ENCODE measurements around the gene TCAIM. TPM values are rescaled to one million over a fixed set of nuclear protein-coding genes. Genes with fewer than 3 reads are reported as not detected.

The TCAIM gene
- total RNA-seq, 1 experiment from 2014 or later = 20.2 TPM

DNA sequence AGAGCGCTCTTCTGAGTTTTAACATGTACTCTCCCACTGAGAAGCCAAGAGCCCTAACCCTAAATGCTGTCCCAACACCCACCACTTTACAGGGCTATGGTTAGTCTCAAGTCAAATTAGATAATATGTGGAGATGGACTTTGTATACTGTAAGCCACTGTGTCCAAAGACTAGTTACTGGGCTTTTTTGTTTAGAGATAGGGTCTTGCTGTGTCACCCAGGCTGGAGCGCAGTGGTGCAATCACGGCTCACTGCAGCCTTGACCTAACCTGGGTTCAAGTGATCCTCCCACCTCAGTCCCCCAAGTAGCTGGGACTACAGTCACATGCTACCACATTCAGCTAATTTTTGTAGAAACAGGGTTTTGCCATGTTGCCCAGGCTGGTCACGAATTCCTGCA is 115.7 kb downstream of the TCAIM start:
- H3K9me2 ChIP-seq (replicated peaks; ENCODE audit: low read length) = no peaks in the 10 kb centered on the region
- H3K79me2 ChIP-seq (ENCODE audit: low read length) = 0 out of 2 replicates have a peak, but pooled peaks cover 3% of the 10 kb centered on the region
- no peaks in the 10 kb centered on the region for H3K27me3 ChIP-seq (ENCODE audit: low read length)
- H3K4me1 ChIP-seq (ENCODE audit: insufficient read depth, low read length) = no peaks in the 10 kb centered on the region
- H3F3A ChIP-seq (ENCODE audit: low read length, unreplicated experiment) = no peaks in the 10 kb centered on the region
- H3K36me3 ChIP-seq (ENCODE audit: low read depth, low read length) = peaks cover 51% of the 10 kb centered on the region
- no peak overlapping the region for H3K9ac ChIP-seq (ENCODE audit: low read length)
- intact Hi-C loops (cut with micrococcal nuclease) = no loop called here
- H4K20me1 ChIP-seq (ENCODE audit: low read length) = no peaks in the 10 kb centered on the region
- no peak for ATAC-seq
- no peak overlapping the region for H2AFZ ChIP-seq (ENCODE audit: low read length)
- POLR2A ChIA-PET (ENCODE audit: unreplicated experiment) = no interaction called here
- no peak overlapping the region for H3K27ac ChIP-seq (ENCODE audit: low read length)
- no peak for DNase-seq
- CTCF ChIA-PET = no interaction called here
- no peak for TF ChIP-seq EZH2phosphoT487 (IDR thresholded peaks at IDR 0.05; ENCODE audit: borderline replicate concordance, low read length)
- TF ChIP-seq, protein P1, sequence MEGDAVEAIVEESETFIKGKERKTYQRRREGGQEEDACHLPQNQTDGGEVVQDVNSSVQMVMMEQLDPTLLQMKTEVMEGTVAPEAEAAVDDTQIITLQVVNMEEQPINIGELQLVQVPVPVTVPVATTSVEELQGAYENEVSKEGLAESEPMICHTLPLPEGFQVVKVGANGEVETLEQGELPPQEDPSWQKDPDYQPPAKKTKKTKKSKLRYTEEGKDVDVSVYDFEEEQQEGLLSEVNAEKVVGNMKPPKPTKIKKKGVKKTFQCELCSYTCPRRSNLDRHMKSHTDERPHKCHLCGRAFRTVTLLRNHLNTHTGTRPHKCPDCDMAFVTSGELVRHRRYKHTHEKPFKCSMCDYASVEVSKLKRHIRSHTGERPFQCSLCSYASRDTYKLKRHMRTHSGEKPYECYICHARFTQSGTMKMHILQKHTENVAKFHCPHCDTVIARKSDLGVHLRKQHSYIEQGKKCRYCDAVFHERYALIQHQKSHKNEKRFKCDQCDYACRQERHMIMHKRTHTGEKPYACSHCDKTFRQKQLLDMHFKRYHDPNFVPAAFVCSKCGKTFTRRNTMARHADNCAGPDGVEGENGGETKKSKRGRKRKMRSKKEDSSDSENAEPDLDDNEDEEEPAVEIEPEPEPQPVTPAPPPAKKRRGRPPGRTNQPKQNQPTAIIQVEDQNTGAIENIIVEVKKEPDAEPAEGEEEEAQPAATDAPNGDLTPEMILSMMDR (conservative IDR thresholded peaks at IDR 0.05; ENCODE audit: low read depth, low read length) = no peak
- no peak for TF ChIP-seq EZH2 (IDR thresholded peaks at IDR 0.05; ENCODE audit: low read length, unreplicated experiment)
- H3K9me3 ChIP-seq (ENCODE audit: low read length) = no peaks in the 10 kb centered on the region
- H3K4me3 ChIP-seq (ENCODE audit: low read length) = no peak overlapping the region
- BruUV-seq (replicated peaks) = no TSS peak
- H3K4me2 ChIP-seq (ENCODE audit: low read length) = no peak overlapping the region

DNA sequence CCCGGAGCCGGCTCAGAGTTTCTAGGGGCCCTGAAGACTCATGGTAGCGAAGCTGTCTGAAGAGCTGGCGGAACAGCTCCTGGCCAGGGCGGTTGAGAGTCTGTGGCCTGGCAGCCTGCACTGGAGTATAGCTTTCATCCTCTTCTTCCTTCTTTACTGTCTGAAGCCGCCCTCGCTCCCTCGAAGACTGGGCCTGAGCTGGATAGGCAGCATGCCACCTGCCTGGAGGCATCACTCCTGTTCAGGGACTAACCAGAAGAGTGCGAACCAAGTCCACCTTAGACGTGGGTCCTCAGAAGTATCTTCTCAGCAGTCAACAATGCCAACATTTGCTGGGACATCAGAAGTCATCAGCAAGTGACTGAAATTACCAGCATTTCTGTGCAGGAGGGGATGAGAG is 116.8 kb downstream of the TCAIM start:
- no peaks in the 10 kb centered on the region for H4K20me1 ChIP-seq (ENCODE audit: low read length)
- no peaks in the 10 kb centered on the region for H3F3A ChIP-seq (ENCODE audit: low read length, unreplicated experiment)
- no peak for DNase-seq
- H3K79me2 ChIP-seq (ENCODE audit: low read length) = 0 out of 2 replicates have a peak, but pooled peaks cover 3% of the 10 kb centered on the region
- H2AFZ ChIP-seq (ENCODE audit: low read length) = no peak overlapping the region
- H3K9me3 ChIP-seq (ENCODE audit: low read length) = no peaks in the 10 kb centered on the region
- H3K27me3 ChIP-seq (ENCODE audit: low read length) = no peaks in the 10 kb centered on the region
- H3K27ac ChIP-seq (ENCODE audit: low read length) = no peak overlapping the region
- POLR2A ChIA-PET (ENCODE audit: unreplicated experiment) = no interaction called here
- H3K9me2 ChIP-seq (replicated peaks; ENCODE audit: low read length) = no peaks in the 10 kb centered on the region
- H3K4me1 ChIP-seq (ENCODE audit: insufficient read depth, low read length) = no peaks in the 10 kb centered on the region
- no peak overlapping the region for H3K4me3 ChIP-seq (ENCODE audit: low read length)
- CTCF ChIA-PET = no interaction called here
- H3K4me2 ChIP-seq (ENCODE audit: low read length) = no peak overlapping the region
- peaks cover 40% of the 10 kb centered on the region for H3K36me3 ChIP-seq (ENCODE audit: low read depth, low read length)
- no TSS peak for BruUV-seq (replicated peaks)
- TF ChIP-seq, protein P1 (conservative IDR thresholded peaks at IDR 0.05; ENCODE audit: low read depth, low read length) = no peak
- no peak for TF ChIP-seq EZH2 (IDR thresholded peaks at IDR 0.05; ENCODE audit: low read length, unreplicated experiment)
- no peak for TF ChIP-seq EZH2phosphoT487 (IDR thresholded peaks at IDR 0.05; ENCODE audit: borderline replicate concordance, low read length)
- H3K9ac ChIP-seq (ENCODE audit: low read length) = no peak overlapping the region
- intact Hi-C loops (cut with micrococcal nuclease) = no loop called here
- no peak for ATAC-seq

Other genes with a start within 250 kb of the TCAIM start
- not detected in 2 replicates for gene TOPAZ1, start 96.9 kb upstream of the TCAIM start, total RNA-seq (2014; rRNA removed)
- 7.7 and 8.2 TPM in 2 replicates for gene ZNF445, start 138.9 kb downstream of the TCAIM start, total RNA-seq (2014; rRNA removed)
- gene ZKSCAN7, start 216.4 kb downstream of the TCAIM start, total RNA-seq (2014; rRNA removed) = not detected in 2 replicates
- gene ZNF660, start 246.2 kb downstream of the TCAIM start, total RNA-seq (2014; rRNA removed) = not detected in 2 replicates

All from PC-3 (cell line).